ENCODE measurements around the gene MMP14.

DNA sequence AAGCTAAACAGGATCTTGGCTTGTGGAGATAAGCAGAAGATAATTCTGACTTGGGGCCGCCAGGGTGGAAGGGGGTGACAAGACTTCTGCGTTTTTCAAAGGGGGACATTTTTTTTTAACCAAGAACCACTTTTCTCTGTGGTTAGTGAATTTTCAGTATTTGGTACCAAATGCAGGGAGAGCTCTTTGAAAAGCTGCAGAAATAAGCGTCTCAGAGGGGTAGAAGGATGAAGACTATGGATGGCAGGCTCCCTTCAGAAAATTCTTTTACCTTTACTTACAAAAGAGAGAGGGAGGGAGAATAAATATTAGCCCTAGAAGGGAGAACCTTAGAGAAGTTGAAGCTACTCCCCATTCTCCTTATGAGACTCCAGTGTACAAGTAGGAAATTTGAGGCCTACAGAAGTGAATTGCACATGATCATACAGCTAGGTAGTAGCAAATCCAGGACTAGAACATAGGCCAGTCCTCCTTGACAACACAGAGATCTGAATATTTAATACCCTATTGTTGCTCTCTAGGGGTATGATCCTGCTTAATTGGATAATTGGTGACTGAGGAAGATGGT, 5.9 kb upstream of the MMP14 start:
- no peak for TF ChIP-seq TAF1 (IDR thresholded peaks at IDR 0.05; ENCODE audit: low read depth, low read length)
- TF ChIP-seq EZH2 (IDR thresholded peaks at IDR 0.05; ENCODE audit: low read depth, low read length, severe bottlenecking): no peak
- no peak for TF ChIP-seq SP2 (IDR thresholded peaks at IDR 0.05; ENCODE audit: low read length)

All from H1 (cell line).